ENCODE data around the gene YBX3.

DNA sequence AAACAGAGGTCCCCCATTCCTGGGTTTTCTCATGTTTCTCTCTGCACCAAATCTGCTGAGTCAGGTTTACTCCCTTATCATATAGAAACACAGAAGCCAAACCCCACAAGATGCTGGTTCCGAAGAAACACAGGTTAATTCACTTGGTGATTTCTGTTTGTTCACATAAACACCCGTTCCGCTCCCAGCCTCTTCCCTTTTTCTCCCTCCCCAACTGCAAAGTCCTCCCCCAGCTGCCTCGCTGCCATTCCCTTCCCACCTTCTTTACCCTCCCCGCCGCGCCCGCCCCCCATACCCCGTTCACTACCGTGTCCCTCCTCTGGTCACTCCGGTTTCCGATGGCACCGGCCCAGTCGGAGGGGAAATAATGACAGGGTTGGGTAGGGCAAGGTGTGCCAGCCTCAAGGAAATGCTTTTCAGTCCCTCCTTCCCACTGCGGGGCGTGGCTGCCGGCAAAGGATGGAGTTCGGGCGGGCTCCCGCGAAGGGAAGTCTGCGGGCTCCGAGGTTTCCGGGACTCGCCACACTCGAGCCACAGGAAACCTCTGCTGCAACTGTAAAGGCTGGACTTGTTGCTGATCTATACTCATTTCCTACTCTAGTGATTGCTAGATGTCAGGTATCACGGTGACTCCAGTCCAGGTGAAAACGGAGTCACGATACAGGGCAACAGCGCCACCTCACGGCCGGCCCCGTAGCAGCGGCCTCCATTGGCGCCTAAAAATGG, 49.3 kb downstream of the YBX3 start, which contains the start of gene STYK1:
- TF ChIP-seq, protein P1, sequence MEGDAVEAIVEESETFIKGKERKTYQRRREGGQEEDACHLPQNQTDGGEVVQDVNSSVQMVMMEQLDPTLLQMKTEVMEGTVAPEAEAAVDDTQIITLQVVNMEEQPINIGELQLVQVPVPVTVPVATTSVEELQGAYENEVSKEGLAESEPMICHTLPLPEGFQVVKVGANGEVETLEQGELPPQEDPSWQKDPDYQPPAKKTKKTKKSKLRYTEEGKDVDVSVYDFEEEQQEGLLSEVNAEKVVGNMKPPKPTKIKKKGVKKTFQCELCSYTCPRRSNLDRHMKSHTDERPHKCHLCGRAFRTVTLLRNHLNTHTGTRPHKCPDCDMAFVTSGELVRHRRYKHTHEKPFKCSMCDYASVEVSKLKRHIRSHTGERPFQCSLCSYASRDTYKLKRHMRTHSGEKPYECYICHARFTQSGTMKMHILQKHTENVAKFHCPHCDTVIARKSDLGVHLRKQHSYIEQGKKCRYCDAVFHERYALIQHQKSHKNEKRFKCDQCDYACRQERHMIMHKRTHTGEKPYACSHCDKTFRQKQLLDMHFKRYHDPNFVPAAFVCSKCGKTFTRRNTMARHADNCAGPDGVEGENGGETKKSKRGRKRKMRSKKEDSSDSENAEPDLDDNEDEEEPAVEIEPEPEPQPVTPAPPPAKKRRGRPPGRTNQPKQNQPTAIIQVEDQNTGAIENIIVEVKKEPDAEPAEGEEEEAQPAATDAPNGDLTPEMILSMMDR (IDR thresholded peaks at IDR 0.05; ENCODE audit: low read depth, low read length, poor library complexity, severe bottlenecking), result peak; percentile 82
- no peak for TF ChIP-seq EZH2phosphoT487 (IDR thresholded peaks at IDR 0.05; ENCODE audit: borderline replicate concordance, low read length)

Data from DOHH2 (cell line).